ENCODE data around the gene EHF.

EHF gene

DNA sequence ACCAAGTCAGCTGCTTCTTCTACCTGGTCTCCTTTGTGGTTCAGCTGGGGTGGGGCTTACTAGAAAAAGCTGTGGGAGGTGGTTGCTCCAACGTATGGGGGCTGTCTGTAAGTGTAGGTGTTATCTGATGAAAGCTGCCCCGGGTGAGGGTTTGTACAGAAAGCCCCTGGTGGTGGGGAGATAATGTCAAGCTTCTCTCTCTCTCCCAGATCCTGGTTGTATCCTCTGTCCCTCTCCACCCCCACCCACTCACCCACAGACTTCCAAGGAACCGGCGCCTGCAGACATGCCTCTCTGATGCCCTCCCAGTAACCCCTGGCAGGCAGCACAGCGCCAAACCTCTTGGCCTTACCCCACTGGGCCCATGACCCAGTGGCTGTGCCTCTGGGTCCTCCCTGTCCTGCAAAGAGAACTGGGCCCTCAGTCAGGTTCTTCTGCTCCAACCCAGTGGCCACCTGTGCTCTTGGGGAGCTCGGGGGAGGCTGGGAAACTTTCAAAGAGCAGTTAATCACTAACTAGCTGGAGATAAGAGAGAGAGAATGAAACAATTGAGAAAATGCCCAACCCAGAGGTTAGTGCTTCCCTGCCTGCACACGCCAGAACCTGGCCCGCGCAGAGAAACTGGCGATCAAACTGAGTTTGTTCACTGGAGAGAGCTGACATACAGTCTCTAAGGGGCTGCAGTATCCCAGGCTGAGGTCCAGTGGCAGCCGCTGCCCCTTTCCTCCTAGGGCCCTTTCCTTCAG lies 20.4 kb upstream of the EHF start:
- Histone ChIP-seq H3K36me3 (ENCODE audit: low read depth) (no peaks in the 10 kb centered on the region), H3K4me1 (ENCODE audit: insufficient read depth, poor library complexity, severe bottlenecking) (peaks cover 32% of the 10 kb centered on the region), H3K9me3 (ENCODE audit: severe bottlenecking) (no peaks in the 10 kb centered on the region), H3K27me3 (ENCODE audit: insufficient read depth, poor library complexity, severe bottlenecking) (no peaks in the 10 kb centered on the region), H3K4me3 (ENCODE audit: severe bottlenecking) (no peak overlapping the region), H3K27ac (ENCODE audit: poor library complexity, severe bottlenecking) (peak overlapping the region; percentile 93)
- DNase-seq (ENCODE audit: low spot score) (no peak), ATAC-seq (ENCODE audit: low read depth) (no peak)
- TF ChIP-seq, protein P1, sequence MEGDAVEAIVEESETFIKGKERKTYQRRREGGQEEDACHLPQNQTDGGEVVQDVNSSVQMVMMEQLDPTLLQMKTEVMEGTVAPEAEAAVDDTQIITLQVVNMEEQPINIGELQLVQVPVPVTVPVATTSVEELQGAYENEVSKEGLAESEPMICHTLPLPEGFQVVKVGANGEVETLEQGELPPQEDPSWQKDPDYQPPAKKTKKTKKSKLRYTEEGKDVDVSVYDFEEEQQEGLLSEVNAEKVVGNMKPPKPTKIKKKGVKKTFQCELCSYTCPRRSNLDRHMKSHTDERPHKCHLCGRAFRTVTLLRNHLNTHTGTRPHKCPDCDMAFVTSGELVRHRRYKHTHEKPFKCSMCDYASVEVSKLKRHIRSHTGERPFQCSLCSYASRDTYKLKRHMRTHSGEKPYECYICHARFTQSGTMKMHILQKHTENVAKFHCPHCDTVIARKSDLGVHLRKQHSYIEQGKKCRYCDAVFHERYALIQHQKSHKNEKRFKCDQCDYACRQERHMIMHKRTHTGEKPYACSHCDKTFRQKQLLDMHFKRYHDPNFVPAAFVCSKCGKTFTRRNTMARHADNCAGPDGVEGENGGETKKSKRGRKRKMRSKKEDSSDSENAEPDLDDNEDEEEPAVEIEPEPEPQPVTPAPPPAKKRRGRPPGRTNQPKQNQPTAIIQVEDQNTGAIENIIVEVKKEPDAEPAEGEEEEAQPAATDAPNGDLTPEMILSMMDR (IDR thresholded peaks at IDR 0.05; ENCODE audit: poor library complexity, severe bottlenecking): no peak

- Histone ChIP-seq H3K4me1 (ENCODE audit: insufficient read depth, poor library complexity, severe bottlenecking) (peaks cover 32% of the 10 kb centered on the region), H3K36me3 (ENCODE audit: low read depth) (no peaks in the 10 kb centered on the region), H3K9me3 (ENCODE audit: severe bottlenecking) (no peaks in the 10 kb centered on the region), H3K4me3 (ENCODE audit: severe bottlenecking) (no peak overlapping the region), H3K27ac (ENCODE audit: poor library complexity, severe bottlenecking) (peak overlapping the region; percentile 93), H3K27me3 (ENCODE audit: insufficient read depth, poor library complexity, severe bottlenecking) (no peaks in the 10 kb centered on the region)
- DNase-seq (ENCODE audit: low spot score): no peak
- TF ChIP-seq, protein P1 (IDR thresholded peaks at IDR 0.05; ENCODE audit: poor library complexity, severe bottlenecking): no peak
- no peak for ATAC-seq (ENCODE audit: low read depth)
Observed at GRCh38 chr11:34601085-34601444, 19.8 kb upstream of the EHF start.

- Histone ChIP-seq H3K4me3 (ENCODE audit: severe bottlenecking) (no peak overlapping the region), H3K9me3 (ENCODE audit: severe bottlenecking) (no peaks in the 10 kb centered on the region), H3K27me3 (ENCODE audit: insufficient read depth, poor library complexity, severe bottlenecking) (no peaks in the 10 kb centered on the region), H3K4me1 (ENCODE audit: insufficient read depth, poor library complexity, severe bottlenecking) (peaks cover 32% of the 10 kb centered on the region), H3K27ac (ENCODE audit: poor library complexity, severe bottlenecking) (peak overlapping the region; percentile 93), H3K36me3 (ENCODE audit: low read depth) (no peaks in the 10 kb centered on the region)
- DNase-seq (ENCODE audit: low spot score): no peak
- TF ChIP-seq, protein P1 (IDR thresholded peaks at IDR 0.05; ENCODE audit: poor library complexity, severe bottlenecking): no peak
- ATAC-seq (ENCODE audit: low read depth): no peak
Observed at GRCh38 chr11:34601609-34602008, 19.3 kb upstream of the EHF start.

DNA sequence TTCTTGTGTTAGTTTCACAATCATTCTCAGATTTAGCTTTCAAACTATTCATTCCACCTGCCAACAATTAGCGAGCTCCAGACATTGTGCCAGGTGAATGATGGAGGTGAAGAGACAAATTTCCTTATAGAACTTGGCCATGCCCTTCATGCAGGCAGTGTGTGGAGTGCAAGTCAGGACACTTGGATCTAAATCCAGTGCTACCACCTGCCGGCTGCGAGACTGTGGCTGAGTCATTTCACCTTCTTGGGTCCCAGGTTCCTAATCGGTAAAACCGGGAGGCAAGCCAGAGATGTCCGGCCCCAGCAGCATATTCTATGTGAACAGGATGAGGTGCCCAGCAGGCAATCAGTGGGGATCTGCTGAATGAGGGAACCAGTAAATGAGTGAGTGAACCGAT lies 18.6 kb upstream of the EHF start:
- peaks cover 32% of the 10 kb centered on the region for H3K4me1 ChIP-seq (ENCODE audit: insufficient read depth, poor library complexity, severe bottlenecking)
- ATAC-seq (ENCODE audit: low read depth): no peak

More for the DNA sequence above, 18.6 kb upstream of the EHF start:
- no peaks in the 10 kb centered on the region for H3K36me3 ChIP-seq (ENCODE audit: low read depth)
- H3K27ac ChIP-seq (ENCODE audit: poor library complexity, severe bottlenecking): peak overlapping the region; percentile 93
- TF ChIP-seq, protein P1 (IDR thresholded peaks at IDR 0.05; ENCODE audit: poor library complexity, severe bottlenecking): no peak
- H3K27me3 ChIP-seq (ENCODE audit: insufficient read depth, poor library complexity, severe bottlenecking): no peaks in the 10 kb centered on the region
- no peak overlapping the region for H3K4me3 ChIP-seq (ENCODE audit: severe bottlenecking)
- no peak for DNase-seq (ENCODE audit: low spot score)
- H3K9me3 ChIP-seq (ENCODE audit: severe bottlenecking): no peaks in the 10 kb centered on the region
